ENCODE data around the gene CCN5. TPM values are rescaled to one million over a fixed set of nuclear protein-coding genes. Genes with fewer than 3 reads are reported as not detected.
"Not testable (repeated sequence)": the region's sequence is repeated elsewhere in the genome, so short reads cannot be mapped to it uniquely, and the experiment has no call there.

Gene CCN5
- total and polyA plus RNA-seq, 2 of the 13 experiments (the other 11 are each of a cell fraction or from before 2014, with no cell fraction given): 0.12 TPM; not detected in 1

DNA sequence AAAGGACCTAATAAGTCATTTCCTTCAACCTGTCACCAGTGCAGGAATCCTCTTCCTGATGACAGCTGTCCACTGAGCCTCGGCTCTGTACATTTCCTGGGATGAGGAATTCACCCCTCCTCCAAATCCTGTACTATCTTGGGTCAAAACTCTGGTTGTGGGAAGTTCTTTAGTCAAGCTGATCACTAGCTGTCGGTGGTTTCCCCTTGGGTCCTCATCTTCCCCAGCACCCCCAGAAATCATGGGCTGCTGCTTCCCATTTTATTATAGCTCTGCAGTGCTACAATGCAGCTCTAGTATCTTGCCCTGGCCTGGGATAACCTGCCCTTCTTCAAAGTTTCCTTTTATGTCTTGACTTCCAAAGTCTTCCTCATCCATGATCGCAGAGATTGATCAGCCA lies 49.1 kb upstream of the CCN5 start (continued):
- TF ChIP-seq, protein P1, sequence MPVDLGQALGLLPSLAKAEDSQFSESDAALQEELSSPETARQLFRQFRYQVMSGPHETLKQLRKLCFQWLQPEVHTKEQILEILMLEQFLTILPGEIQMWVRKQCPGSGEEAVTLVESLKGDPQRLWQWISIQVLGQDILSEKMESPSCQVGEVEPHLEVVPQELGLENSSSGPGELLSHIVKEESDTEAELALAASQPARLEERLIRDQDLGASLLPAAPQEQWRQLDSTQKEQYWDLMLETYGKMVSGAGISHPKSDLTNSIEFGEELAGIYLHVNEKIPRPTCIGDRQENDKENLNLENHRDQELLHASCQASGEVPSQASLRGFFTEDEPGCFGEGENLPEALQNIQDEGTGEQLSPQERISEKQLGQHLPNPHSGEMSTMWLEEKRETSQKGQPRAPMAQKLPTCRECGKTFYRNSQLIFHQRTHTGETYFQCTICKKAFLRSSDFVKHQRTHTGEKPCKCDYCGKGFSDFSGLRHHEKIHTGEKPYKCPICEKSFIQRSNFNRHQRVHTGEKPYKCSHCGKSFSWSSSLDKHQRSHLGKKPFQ (CRISPR knock-in tag; IDR thresholded peaks at IDR 0.05; ENCODE audit: insufficient replicate concordance): no peak
- TF ChIP-seq ARID2 (CRISPR knock-in tag; IDR thresholded peaks at IDR 0.05; ENCODE audit: borderline replicate concordance): no peak

DNA sequence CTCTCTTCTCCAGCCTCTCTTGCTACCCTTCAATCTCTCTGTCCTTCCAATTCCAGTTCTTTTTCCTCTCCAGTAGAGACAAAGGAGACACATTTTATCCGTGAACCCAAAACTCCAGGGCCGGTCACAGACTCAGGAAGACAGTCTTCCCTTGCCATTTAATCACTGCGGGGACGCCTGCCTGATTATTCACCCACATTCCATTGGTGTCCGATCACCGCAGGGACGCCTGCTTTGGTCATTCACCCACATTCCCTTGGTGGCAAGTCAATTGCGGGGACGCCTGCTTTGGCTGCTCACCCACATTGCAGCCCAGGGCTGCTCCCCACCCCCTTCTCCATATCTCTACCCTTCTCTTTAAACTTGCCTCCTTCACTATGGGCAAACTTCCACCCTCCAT lies 44.3 kb upstream of the CCN5 start:
- H3K9me3 ChIP-seq (ENCODE audit: low read length); FAIRE-seq; H3K4me1 ChIP-seq (ENCODE audit: insufficient read depth, low read length); BruUV-seq (replicated peaks); H3K9ac ChIP-seq (ENCODE audit: insufficient read depth, low read depth, low read length); H2AFZ ChIP-seq (ENCODE audit: low read length); H3K27ac ChIP-seq (ENCODE audit: extremely low read length, insufficient read depth, low read length); ATAC-seq; H3K4me3 ChIP-seq (replicated peaks in 1 of 3; ENCODE audit: insufficient read depth in 1 of 3, low read depth in 2 of 3, low read length in 3 of 3); H3K36me3 ChIP-seq (replicated peaks in 1 of 2; ENCODE audit: control insufficient read depth in 1 of 2, insufficient read depth in 2 of 2, low read length in 2 of 2); POLR2A ChIA-PET; DNase-seq (ENCODE audit: low spot score); in situ Hi-C loops (cut with HindIII; ENCODE audit: extremely low pct_ligation_motif_present, low pct_unique_long_range_greater_than_20kb); intact Hi-C loops (cut with micrococcal nuclease; ENCODE audit: unreplicated experiment); CTCF ChIA-PET (ENCODE audit: low intra/inter-chr PET ratio, low total read pairs); H4K20me1 ChIP-seq (ENCODE audit: insufficient read depth, low read length); H3K79me2 ChIP-seq (ENCODE audit: insufficient read depth, low read length); H3K4me2 ChIP-seq (ENCODE audit: low read depth, low read length): not testable (repeated sequence)
- peaks cover 4 to 44% of the 10 kb centered on the region in 2 experiments; a peak in 4 of 5 replicates for H3K27me3 ChIP-seq (ENCODE audit: control insufficient read depth in 1 of 2, insufficient read depth in 2 of 2, low read length in 2 of 2)
- WGBS (ENCODE audit: low lambda C conversion rate): 33% methylated on average over 9 of the region's 9 CpGs

DNA sequence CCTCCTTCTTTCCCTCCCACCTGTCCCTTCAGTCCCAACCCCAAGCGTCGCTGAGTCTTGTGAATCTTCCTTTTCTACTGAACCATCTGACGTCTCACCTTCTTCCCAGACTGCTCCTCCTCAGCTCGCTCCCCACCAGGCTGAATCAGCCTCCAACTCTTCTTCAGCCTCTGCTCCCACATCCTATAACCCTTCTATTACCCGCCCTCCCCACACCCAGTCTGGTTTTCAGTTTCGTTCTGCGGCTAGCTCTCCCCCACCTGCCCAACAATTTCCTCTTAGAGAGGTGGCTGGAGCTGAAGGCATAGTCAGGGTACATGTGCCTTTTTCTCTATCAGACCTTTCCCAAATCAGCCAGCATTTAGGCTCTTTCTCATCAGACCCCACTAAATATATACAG lies 43.6 kb upstream of the CCN5 start:
- H4K20me1 ChIP-seq (ENCODE audit: insufficient read depth, low read length); FAIRE-seq; H3K4me1 ChIP-seq (ENCODE audit: insufficient read depth, low read length); H3K79me2 ChIP-seq (ENCODE audit: insufficient read depth, low read length); CTCF ChIA-PET (ENCODE audit: low intra/inter-chr PET ratio, low total read pairs); intact Hi-C loops (cut with micrococcal nuclease; ENCODE audit: unreplicated experiment); H3K27ac ChIP-seq (ENCODE audit: extremely low read length, insufficient read depth, low read length); in situ Hi-C loops (cut with HindIII; ENCODE audit: extremely low pct_ligation_motif_present, low pct_unique_long_range_greater_than_20kb); BruUV-seq (replicated peaks); H3K9ac ChIP-seq (ENCODE audit: insufficient read depth, low read depth, low read length); H3K9me3 ChIP-seq (ENCODE audit: low read length); H3K4me2 ChIP-seq (ENCODE audit: low read depth, low read length); ATAC-seq; POLR2A ChIA-PET; DNase-seq (ENCODE audit: low spot score); H3K36me3 ChIP-seq (replicated peaks in 1 of 2; ENCODE audit: control insufficient read depth in 1 of 2, insufficient read depth in 2 of 2, low read length in 2 of 2); H2AFZ ChIP-seq (ENCODE audit: low read length); H3K4me3 ChIP-seq (replicated peaks in 1 of 3; ENCODE audit: insufficient read depth in 1 of 3, low read depth in 2 of 3, low read length in 3 of 3): not testable (repeated sequence)
- WGBS (ENCODE audit: low lambda C conversion rate): 47% methylated on average over 6 of the region's 7 CpGs
- peaks cover 4 to 38% of the 10 kb centered on the region in 2 experiments for H3K27me3 ChIP-seq (ENCODE audit: control insufficient read depth in 1 of 2, insufficient read depth in 2 of 2, low read length in 2 of 2)

DNA sequence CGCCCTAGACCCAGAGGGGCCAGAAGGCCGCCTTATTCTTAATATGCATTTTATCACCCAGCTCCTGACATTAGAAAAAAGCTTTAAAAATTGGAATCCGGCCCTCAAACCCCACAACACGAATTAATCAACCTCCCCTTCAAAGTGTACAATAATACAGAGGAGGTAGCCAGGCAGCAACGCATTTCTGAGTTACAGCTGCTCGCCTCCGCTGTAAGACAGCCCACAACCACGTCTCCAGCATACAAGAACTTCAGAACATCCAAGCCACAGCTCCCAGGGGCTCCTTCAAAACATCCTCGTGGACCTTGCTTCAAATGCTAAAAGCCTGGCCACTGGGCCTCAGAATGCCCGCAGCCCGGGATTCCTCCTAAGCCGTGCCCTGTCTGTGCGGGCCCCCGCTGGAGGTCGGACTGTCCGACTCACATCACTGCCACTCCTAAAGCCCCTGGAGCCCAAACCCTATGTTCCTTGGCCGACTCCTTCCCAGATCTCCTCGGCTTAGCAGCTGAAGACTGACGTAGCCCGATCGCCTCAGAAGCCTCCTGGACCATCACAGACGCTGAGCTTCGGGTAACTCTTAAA lies 42.8 kb upstream of the CCN5 start:
- FAIRE-seq; H3K4me3 ChIP-seq (replicated peaks in 1 of 3; ENCODE audit: insufficient read depth in 1 of 3, low read depth in 2 of 3, low read length in 3 of 3); H3K9ac ChIP-seq (ENCODE audit: insufficient read depth, low read depth, low read length); H3K79me2 ChIP-seq (ENCODE audit: insufficient read depth, low read length); H2AFZ ChIP-seq (ENCODE audit: low read length); H3K4me1 ChIP-seq (ENCODE audit: insufficient read depth, low read length); in situ Hi-C loops (cut with HindIII; ENCODE audit: extremely low pct_ligation_motif_present, low pct_unique_long_range_greater_than_20kb); H3K9me3 ChIP-seq (ENCODE audit: low read length); ATAC-seq; H3K36me3 ChIP-seq (replicated peaks in 1 of 2; ENCODE audit: control insufficient read depth in 1 of 2, insufficient read depth in 2 of 2, low read length in 2 of 2); H3K27ac ChIP-seq (ENCODE audit: extremely low read length, insufficient read depth, low read length); H3K4me2 ChIP-seq (ENCODE audit: low read depth, low read length); DNase-seq (ENCODE audit: low spot score); POLR2A ChIA-PET; H4K20me1 ChIP-seq (ENCODE audit: insufficient read depth, low read length); BruUV-seq (replicated peaks); intact Hi-C loops (cut with micrococcal nuclease; ENCODE audit: unreplicated experiment); CTCF ChIA-PET (ENCODE audit: low intra/inter-chr PET ratio, low total read pairs): not testable (repeated sequence)
- 37% methylated on average over 23 of the region's 23 CpGs for WGBS (ENCODE audit: low lambda C conversion rate)
- peaks cover 4 to 38% of the 10 kb centered on the region in 2 experiments for H3K27me3 ChIP-seq (ENCODE audit: control insufficient read depth in 1 of 2, insufficient read depth in 2 of 2, low read length in 2 of 2)
